H1 (cell line): ENCODE data around the gene TSPAN9. TPM values are rescaled to one million over a fixed set of nuclear protein-coding genes. Genes with fewer than 3 reads are reported as not detected.
A peak's percentile ranks its signal among the peaks of the same experiment; 100 is the strongest.

ENCODE experiments used
- CTCF ChIA-PET: fragments of 300-600 bp; sonication (Branson Sonifier 250); formaldehyde crosslinking; loops from one replicate; lab custom pipeline; 2021; ENCODE audit not compliant: partially characterized antibody; lab: Charles Lee
- POLR2A ChIA-PET: fragments of 300-600 bp; sonication (Branson Sonifier 250); formaldehyde crosslinking; loops from one replicate; lab custom pipeline; 2021; ENCODE audit warnings: inconsistent platforms; ENCODE audit not compliant: partially characterized antibody; lab: Charles Lee
- DNase-seq, 2 experiments: peaks; one replicate each; pipeline versions ENCODE4 v3.0.0 to v3.0.0-alpha.2; 2010 to 2022; ENCODE audit warnings: low spot score in 2 of 2, low read depth in 1 of 2, mixed read lengths in 1 of 2
- FAIRE-seq: peaks from 2 replicates; lab custom pipeline; 2011; peaks lifted over from hg19 to GRCh38; lab: Jason Lieb, UNC
- H2AFZ ChIP-seq: 2 replicates; pipeline ENCODE4 v1.8.1; 2012; ENCODE audit warnings: low read length, inconsistent platforms
- H2AK5ac ChIP-seq: 2 replicates; pipeline ENCODE4 v1.6.1; 2013; ENCODE audit warnings: low read depth, low read length
- H2BK120ac ChIP-seq: replicated peaks from 2 replicates; pipeline ENCODE3; 2013; ENCODE audit warnings: low read depth, low read length, inconsistent platforms
- H2BK12ac ChIP-seq: 2 replicates; pipeline ENCODE4 v1.6.1; 2013; ENCODE audit warnings: low read depth, low read length
- H2BK15ac ChIP-seq: 2 replicates; pipeline ENCODE4 v1.6.1; 2013; ENCODE audit warnings: low read length
- H2BK20ac ChIP-seq: 2 replicates; pipeline ENCODE4 v1.6.1; 2013; ENCODE audit warnings: low read length
- H2BK5ac ChIP-seq: 2 replicates; pipeline ENCODE4 v1.6.1; 2013; ENCODE audit warnings: low read depth, low read length
- H3K14ac ChIP-seq: 2 replicates; pipeline ENCODE4 v1.6.1; 2013; ENCODE audit warnings: inconsistent platforms; ENCODE audit not compliant: insufficient read length
- H3K18ac ChIP-seq: 2 replicates; pipeline ENCODE4 v1.6.1; 2013; ENCODE audit warnings: low read length; ENCODE audit errors: extremely low read depth
- H3K23ac ChIP-seq: 2 replicates; pipeline ENCODE4 v1.6.1; 2013; ENCODE audit warnings: inconsistent platforms; ENCODE audit not compliant: insufficient read length
- H3K23me2 ChIP-seq: 2 replicates; pipeline ENCODE4 v1.6.1; 2013; ENCODE audit warnings: low read depth, low read length
- H3K27ac ChIP-seq: 2 replicates; pipeline ENCODE4 v1.6.1; 2011; ENCODE audit warnings: low read depth, low read length, inconsistent platforms
- H3K27me3 ChIP-seq, 4 experiments: replicated peaks in 1 of 4; 1 replicate in 1 of 4; 2 replicates in 3 of 4; pipeline versions ENCODE4 v1.6.1 to v1.8.1; 2011 to 2013; ENCODE audit warnings: low read length in 3 of 4, mild to moderate bottlenecking in 3 of 4, inconsistent platforms in 2 of 4, mixed read lengths in 2 of 4, moderate library complexity in 1 of 4; ENCODE audit not compliant: control insufficient read depth in 3 of 4, insufficient read depth in 3 of 4; ENCODE audit errors: extremely low read depth in 1 of 4
- H3K36me3 ChIP-seq, 4 experiments: 2 replicates each; pipeline versions ENCODE4 v1.6.1 to v1.8.1; 2011 to 2013; ENCODE audit warnings: mild to moderate bottlenecking in 4 of 4, low read length in 3 of 4, moderate library complexity in 2 of 4, control low read depth in 1 of 4, inconsistent platforms in 1 of 4; ENCODE audit not compliant: insufficient read depth in 4 of 4, control insufficient read depth in 2 of 4
- H3K4ac ChIP-seq: replicated peaks from 2 replicates; pipeline ENCODE3; 2013; ENCODE audit warnings: low read length, low read depth, mixed read lengths, inconsistent platforms; ENCODE audit not compliant: insufficient read length
- H3K4me1 ChIP-seq, 4 experiments: replicated peaks in 1 of 4; 1 replicate in 1 of 4; 2 replicates in 3 of 4; pipeline versions ENCODE4 v1.6.1 to v1.8.1; 2011 to 2013; ENCODE audit warnings: low read length in 3 of 4, inconsistent platforms in 2 of 4, mixed read lengths in 1 of 4; ENCODE audit not compliant: insufficient read depth in 4 of 4, control insufficient read depth in 3 of 4
- H3K4me2 ChIP-seq, 2 experiments: 2 replicates each; pipeline versions ENCODE4 v1.6.1 to v1.8.1; 2011 to 2013; ENCODE audit warnings: low read depth in 2 of 2, low read length in 2 of 2, control low read depth in 1 of 2, inconsistent platforms in 1 of 2, mild to moderate bottlenecking in 1 of 2; ENCODE audit not compliant: insufficient read depth in 1 of 2
- H3K4me3 ChIP-seq, 4 experiments: fragments of 200-600, 300-600 bp in 1 of 4; sonication (generic), shearing (Covaris generic), sonication (Bioruptor Twin) in 1 of 4; 2 replicates each; pipeline versions ENCODE4 v1.5.1 to v1.8.1; 2011 to 2016; ENCODE audit warnings: low read length in 4 of 4, low read depth in 3 of 4, control low read depth in 2 of 4, inconsistent platforms in 2 of 4, mild to moderate bottlenecking in 2 of 4, mixed read lengths in 1 of 4, moderate library complexity in 1 of 4; ENCODE audit not compliant: insufficient read depth in 2 of 4; ENCODE audit errors: extremely low read depth in 1 of 4
- H3K56ac ChIP-seq: replicated peaks from 2 replicates; pipeline ENCODE3; 2013; ENCODE audit warnings: low read depth, mild to moderate bottlenecking, mixed read lengths, low read length, inconsistent platforms; ENCODE audit not compliant: insufficient read length
- H3K79me1 ChIP-seq: 2 replicates; pipeline ENCODE4 v1.6.1; 2013; ENCODE audit warnings: low read depth, low read length, control low read depth
- H3K79me2 ChIP-seq, 2 experiments: 2 replicates each; pipeline versions ENCODE4 v1.6.1 to v1.8.1; 2012 to 2013; ENCODE audit warnings: low read length in 2 of 2, mild to moderate bottlenecking in 2 of 2, inconsistent platforms in 1 of 2; ENCODE audit not compliant: insufficient read depth in 2 of 2, control insufficient read depth in 1 of 2
- H3K9ac ChIP-seq, 4 experiments: replicated peaks in 1 of 4; 1 replicate in 1 of 4; 2 replicates in 3 of 4; pipeline versions ENCODE4 v1.6.1 to v1.8.1; 2011 to 2013; ENCODE audit warnings: low read depth in 3 of 4, low read length in 3 of 4, control low read depth in 2 of 4, mild to moderate bottlenecking in 2 of 4, moderate library complexity in 2 of 4, inconsistent platforms in 1 of 4; ENCODE audit errors: extremely low read depth in 1 of 4
- H3K9me3 ChIP-seq, 2 experiments: 2 replicates each; pipeline versions ENCODE4 v1.6.1 to v1.8.1; 2012 to 2013; ENCODE audit warnings: mild to moderate bottlenecking in 2 of 2, moderate library complexity in 2 of 2, control low read depth in 1 of 2, inconsistent platforms in 1 of 2, low read depth in 1 of 2, low read length in 1 of 2, mixed read lengths in 1 of 2; ENCODE audit not compliant: insufficient read depth in 2 of 2
- H4K20me1 ChIP-seq, 2 experiments: replicated peaks in 1 of 2; 2 replicates each; pipeline versions ENCODE3 to v1.8.1; 2011 to 2013; ENCODE audit warnings: inconsistent platforms in 2 of 2, low read length in 2 of 2, mild to moderate bottlenecking in 1 of 2; ENCODE audit not compliant: insufficient read depth in 2 of 2, control insufficient read depth in 1 of 2
- H4K5ac ChIP-seq: 2 replicates; pipeline ENCODE4 v1.6.1; 2013; ENCODE audit warnings: low read length, low read depth, mixed read lengths, inconsistent platforms; ENCODE audit not compliant: insufficient read length
- H4K8ac ChIP-seq: 2 replicates; pipeline ENCODE4 v1.8.0; 2013; ENCODE audit warnings: mild to moderate bottlenecking, moderate library complexity, low read length, inconsistent platforms; ENCODE audit not compliant: insufficient read depth; ENCODE audit errors: extremely low read depth
- H4K91ac ChIP-seq: replicated peaks from 2 replicates; pipeline ENCODE3; 2013; ENCODE audit warnings: low read length, mixed read lengths, inconsistent platforms; ENCODE audit not compliant: insufficient read length
- CTBP2 ChIP-seq: IDR thresholded peaks from 2 replicates; pipeline ENCODE4 v1.7.0; 2011; ENCODE audit warnings: borderline replicate concordance, mild to moderate bottlenecking, moderate library complexity, mixed read lengths, low read length; ENCODE audit not compliant: insufficient read depth, insufficient read length
- CTCF ChIP-seq, 3 experiments: IDR thresholded peaks; 1 replicate in 2 of 3; 2 replicates in 1 of 3; pipeline versions ENCODE4 v1.5.1 to v1.6.1; 2011; ENCODE audit warnings: low read length in 3 of 3, mild to moderate bottlenecking in 3 of 3, inconsistent platforms in 2 of 3, low read depth in 1 of 3, moderate library complexity in 1 of 3; ENCODE audit not compliant: insufficient read depth in 1 of 3; ENCODE audit errors: control extremely low read depth in 1 of 3
- KDM4A ChIP-seq: IDR thresholded peaks from one replicate; pipeline ENCODE4 v1.7.1; 2012; ENCODE audit warnings: low read depth, mild to moderate bottlenecking, moderate library complexity, low read length, inconsistent platforms; ENCODE audit not compliant: severe bottlenecking
- POLR2AphosphoS5 ChIP-seq: IDR thresholded peaks from 2 replicates; pipeline ENCODE4 v1.6.1; 2011; ENCODE audit warnings: low read depth, low read length
- RAD21 ChIP-seq, 2 experiments: IDR thresholded peaks in 1 of 2; conservative IDR thresholded peaks in 1 of 2; 2 replicates each; pipeline ENCODE4 v1.6.1; 2011; ENCODE audit warnings: low read depth in 2 of 2, low read length in 2 of 2, improper control_type of control experiment in 1 of 2, inconsistent platforms in 1 of 2, mild to moderate bottlenecking in 1 of 2, moderate library complexity in 1 of 2
- WGBS, 2 experiments: shearing (Covaris generic) in 1 of 2; methylation state at CpG; one replicate each; pipeline versions ENCODE4 v1.1.6 to v1.1.7; 2013 to 2015; ENCODE audit warnings: low lambda C conversion rate in 2 of 2, mixed read lengths in 2 of 2, inconsistent platforms in 1 of 2, low coverage in 1 of 2, missing lambda C conversion rate in 1 of 2; ENCODE audit not compliant: insufficient replicate concordance in 2 of 2, insufficient coverage in 1 of 2, insufficient read length in 1 of 2; ENCODE audit errors: extremely low coverage in 1 of 2, missing lambda C conversion rate in 1 of 2; 5-methylcytosine and 5-hydroxymethylcytosine counted together
- polyA plus RNA-seq, 7 experiments: library from polyadenylated mRNA; depleted of rRNA in 3 of 7; stranded (reverse) in 5 of 7; unstranded in 2 of 7; fragments of >200 nt in 5 of 7; fragments of 200-250 nt in 2 of 7; gene quantifications; 1 replicate in 5 of 7; 2 replicates in 1 of 7; 4 replicates in 1 of 7; pipeline versions ENCODE4 v1.2.1 to v1.2.3, GENCODE V29; 2011 to 2013; ENCODE audit warnings: missing spikeins in 2 of 7, mixed read lengths in 2 of 7
- total RNA-seq: library from RNA; stranded (reverse); fragmentation: NEBNext Ultra II Directional; extraction: Animal tissue kit (Norgen Biotek cat#: 25700); gene quantifications from 2 replicates; pipeline ENCODE4 v1.2.1, GENCODE V29; 2021
- TF ChIP-seq, protein P1 (sequence below): IDR thresholded peaks from 2 replicates; pipeline ENCODE4 v1.6.1; 2012; ENCODE audit warnings: inconsistent platforms

The TSPAN9 gene
- total and polyA plus RNA-seq, 2 of the 8 experiments (the other 6 are each of a cell fraction or from before 2014, with no cell fraction given): 11.5 to 29.1 TPM

DNA sequence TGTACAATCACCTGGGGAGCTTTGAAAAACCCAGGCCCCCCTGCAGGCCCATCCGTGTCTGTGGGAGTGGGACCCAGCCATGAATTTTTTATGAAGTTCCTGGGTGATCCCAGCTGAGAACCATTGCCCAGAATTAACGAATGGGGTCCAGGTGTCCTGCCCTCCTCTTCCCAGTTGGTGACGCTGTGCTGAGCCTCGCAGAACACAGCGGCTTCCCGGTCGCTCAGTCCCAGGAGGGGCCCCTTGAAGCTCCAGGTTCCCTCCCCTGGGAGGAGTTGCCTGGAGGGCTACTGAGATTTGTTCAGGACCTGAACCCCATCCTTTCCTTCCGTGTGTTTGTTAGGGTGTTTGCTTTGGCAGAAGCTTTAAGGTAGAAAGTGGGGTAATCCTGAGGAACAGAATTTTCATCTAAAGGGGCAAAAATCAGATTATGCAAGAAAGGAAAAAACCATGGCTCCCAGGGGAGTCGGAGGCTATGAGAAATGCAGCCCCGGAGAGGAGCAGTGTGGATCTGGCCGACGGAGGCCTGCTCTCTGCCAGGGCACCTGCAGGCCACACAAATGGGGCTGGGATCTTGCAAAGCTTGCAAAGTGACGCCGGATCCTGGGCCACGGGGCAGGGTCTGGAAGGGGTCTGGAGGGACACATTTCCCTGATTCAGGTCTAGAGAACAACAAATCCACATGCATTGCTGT, 249.1 kb downstream of the TSPAN9 start:
- no peak overlapping the region for H3K27ac ChIP-seq
- H2BK5ac ChIP-seq: no peak overlapping the region
- no peaks in the 10 kb centered on the region for H4K20me1 ChIP-seq
- no peak overlapping the region for H2AK5ac ChIP-seq
- no peak overlapping the region for H3K18ac ChIP-seq
- no peak overlapping the region for H2BK15ac ChIP-seq
- H3K56ac ChIP-seq: no peak overlapping the region
- H3K79me2 ChIP-seq: no peaks in the 10 kb centered on the region
- DNase-seq: no peak
- no peak overlapping the region for H4K5ac ChIP-seq
- H3K14ac ChIP-seq: no peak overlapping the region
- CTCF ChIA-PET: interaction anchor here (0.7 to 16.4 kb wide), 32 partner anchors 8 to 1227 kb away, joined by 3 to 216 read pairs (median 4); no protein-coding TSS in a partner anchor
- no peaks in the 10 kb centered on the region for H3K36me3 ChIP-seq
- no peaks in the 10 kb centered on the region for H3K9me3 ChIP-seq
- H2BK20ac ChIP-seq: no peak overlapping the region
- H3K23ac ChIP-seq: no peak overlapping the region
- POLR2A ChIA-PET: interaction anchor here (1.2 kb wide), 1 partner anchor 125 kb away, joined by 3 read pairs; no protein-coding TSS in a partner anchor
- H3K79me1 ChIP-seq: no peaks in the 10 kb centered on the region
- no peak overlapping the region for H2BK12ac ChIP-seq
- TF ChIP-seq POLR2AphosphoS5 (no peak), CTCF (IDR thresholded peaks at IDR 0.05; ENCODE audit: control extremely low read depth in 1 of 3, insufficient read depth in 1 of 3, low read depth in 1 of 3, low read length in 3 of 3) (peak; percentile 69 to 82 (median 70)), CTBP2 (no peak), RAD21 (IDR thresholded peaks at IDR 0.05 in 1 of 2, conservative IDR thresholded peaks at IDR 0.05 in 1 of 2; ENCODE audit: low read depth in 2 of 2, low read length in 2 of 2) (peak; percentile 57 to 68), KDM4A (no peak)
- TF ChIP-seq, protein P1, sequence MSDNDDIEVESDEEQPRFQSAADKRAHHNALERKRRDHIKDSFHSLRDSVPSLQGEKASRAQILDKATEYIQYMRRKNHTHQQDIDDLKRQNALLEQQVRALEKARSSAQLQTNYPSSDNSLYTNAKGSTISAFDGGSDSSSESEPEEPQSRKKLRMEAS: no peak
- H4K91ac ChIP-seq: no peak overlapping the region
- H4K8ac ChIP-seq: no peak overlapping the region
- no peak overlapping the region for H2BK120ac ChIP-seq
- H3K27me3 ChIP-seq: no peaks in the 10 kb centered on the region
- H3K4ac ChIP-seq: no peak overlapping the region
- no peak overlapping the region for H2AFZ ChIP-seq
- WGBS, 2 experiments: 72% methylated on average over 14 of the region's 15 CpGs; no CpG with 5 or more reads in 1 of the 2 experiments
- H3K4me2 ChIP-seq: no peak overlapping the region
- H3K9ac ChIP-seq: no peak overlapping the region
- no peak overlapping the region for H3K4me3 ChIP-seq
- H3K23me2 ChIP-seq: no peaks in the 10 kb centered on the region
- H3K4me1 ChIP-seq: no peaks in the 10 kb centered on the region; a peak in 1 of 7 replicates
- FAIRE-seq: no peak
